ENCODE results near the gene TGFBR3. TPM values are rescaled to one million over a fixed set of nuclear protein-coding genes. Genes with fewer than 3 reads are reported as not detected.
A peak's percentile ranks its signal among the peaks of the same experiment; 100 is the strongest.

TGFBR3 gene
- polyA plus RNA-seq, 1 experiment: 8.2 TPM

GRCh38 chr1:91912266-91912665 lies 26.3 kb upstream of the TGFBR3 start:
- Histone ChIP-seq H3K4me3 (ENCODE audit: low read depth, low read length) (no peak overlapping the region), H3K27me3 (ENCODE audit: control insufficient read depth, insufficient read depth, low read length) (no peaks in the 10 kb centered on the region), H3K36me3 (ENCODE audit: control insufficient read depth, insufficient read depth, low read length) (no peaks in the 10 kb centered on the region)
- no peak for DNase-seq (ENCODE audit: low read depth)
- no peak for TF ChIP-seq CTCF (IDR thresholded peaks at IDR 0.05; ENCODE audit: insufficient read depth, low read depth, low read length)
- POLR2A ChIA-PET: no interaction called here
- CTCF ChIA-PET: no interaction called here

- H3K36me3 ChIP-seq (ENCODE audit: control insufficient read depth, insufficient read depth, low read length): no peaks in the 10 kb centered on the region
- no peak overlapping the region for H3K4me3 ChIP-seq (ENCODE audit: low read depth, low read length)
- ChIA-PET CTCF (interaction anchor here (0.7 to 1.4 kb wide), 4 partner anchors 18 to 388 kb away, joined by 3 to 9 read pairs (median 3); no protein-coding TSS in a partner anchor), POLR2A (no interaction called here)
- DNase-seq (ENCODE audit: low read depth): no peak
- no peak for TF ChIP-seq CTCF (IDR thresholded peaks at IDR 0.05; ENCODE audit: insufficient read depth, low read depth, low read length)
- H3K27me3 ChIP-seq (ENCODE audit: control insufficient read depth, insufficient read depth, low read length): no peaks in the 10 kb centered on the region
Measured at GRCh38 chr1:91901231-91901630, 15.3 kb upstream of the TGFBR3 start.

GRCh38 chr1:91900562-91900961 lies 14.6 kb upstream of the TGFBR3 start:
- CTCF ChIA-PET: interaction anchor here (1.3 to 1.4 kb wide), 3 partner anchors 17 to 387 kb away, joined by 3 to 9 read pairs (median 3); no protein-coding TSS in a partner anchor
- Histone ChIP-seq H3K4me3 (ENCODE audit: low read depth, low read length) (no peak overlapping the region), H3K36me3 (ENCODE audit: control insufficient read depth, insufficient read depth, low read length) (no peaks in the 10 kb centered on the region), H3K27me3 (ENCODE audit: control insufficient read depth, insufficient read depth, low read length) (no peaks in the 10 kb centered on the region)
- POLR2A ChIA-PET: no interaction called here
- TF ChIP-seq CTCF (IDR thresholded peaks at IDR 0.05; ENCODE audit: insufficient read depth, low read depth, low read length): no peak
- peak; percentile 74 for DNase-seq (ENCODE audit: low read depth)

- no peak for TF ChIP-seq CTCF (IDR thresholded peaks at IDR 0.05; ENCODE audit: insufficient read depth, low read depth, low read length)
- H3K4me3 ChIP-seq (ENCODE audit: low read depth, low read length): no peak overlapping the region
- no peaks in the 10 kb centered on the region for H3K27me3 ChIP-seq (ENCODE audit: control insufficient read depth, insufficient read depth, low read length)
- no peaks in the 10 kb centered on the region for H3K36me3 ChIP-seq (ENCODE audit: control insufficient read depth, insufficient read depth, low read length)
- CTCF ChIA-PET: interaction anchor here (0.9 kb wide), 1 partner anchor 29 kb away, joined by 4 read pairs; no protein-coding TSS in a partner anchor
- no peak for DNase-seq (ENCODE audit: low read depth)
- POLR2A ChIA-PET: no interaction called here
Measured at GRCh38 chr1:91897016-91897415, 11.1 kb upstream of the TGFBR3 start.

- Histone ChIP-seq H3K27me3 (ENCODE audit: control insufficient read depth, insufficient read depth, low read length) (no peaks in the 10 kb centered on the region), H3K36me3 (ENCODE audit: control insufficient read depth, insufficient read depth, low read length) (no peaks in the 10 kb centered on the region), H3K4me3 (ENCODE audit: low read depth, low read length) (no peak overlapping the region)
- ChIA-PET POLR2A (interaction anchor here (0.5 kb wide), 1 partner anchor 19 kb away, joined by 4 read pairs; no protein-coding TSS in a partner anchor), CTCF (interaction anchor here (0.8 to 0.9 kb wide), 2 partner anchors 31 to 384 kb away, joined by 3 read pairs; no protein-coding TSS in a partner anchor)
- TF ChIP-seq CTCF (IDR thresholded peaks at IDR 0.05; ENCODE audit: insufficient read depth, low read depth, low read length): no peak
- no peak for DNase-seq (ENCODE audit: low read depth)
Measured at GRCh38 chr1:91895832-91896556, 10.0 kb upstream of the TGFBR3 start.
